ENCODE data around the gene ERFL. TPM values are rescaled to one million over a fixed set of nuclear protein-coding genes. Genes with fewer than 3 reads are reported as not detected.
"Not testable (repeated sequence)": the region's sequence is repeated elsewhere in the genome, so short reads cannot be mapped to it uniquely, and the experiment has no call there.

The ERFL gene
- total and polyA plus RNA-seq, 2 of the 8 experiments (the other 6 are each of a cell fraction or from before 2014, with no cell fraction given): 0.12 TPM; not detected in 1

GRCh38 chr19:41939209-41939608 is 11.0 kb upstream of the ERFL start:
- peaks cover 13 to 56% (median 49%) of the 10 kb centered on the region in 4 experiments for H3K27me3 ChIP-seq (replicated peaks in 1 of 4; ENCODE audit: control insufficient read depth in 3 of 4, extremely low read depth in 1 of 4, insufficient read depth in 3 of 4, low read length in 3 of 4)
- not testable (repeated sequence) for FAIRE-seq; H3K14ac ChIP-seq (ENCODE audit: insufficient read length); H3K79me1 ChIP-seq (ENCODE audit: low read depth, low read length); H2AK5ac ChIP-seq (ENCODE audit: low read depth, low read length); H3K4ac ChIP-seq (replicated peaks; ENCODE audit: insufficient read length, low read depth, low read length); H3K79me2 ChIP-seq (ENCODE audit: control insufficient read depth in 1 of 2, insufficient read depth in 2 of 2, low read length in 2 of 2); H2BK120ac ChIP-seq (replicated peaks; ENCODE audit: low read depth, low read length); H3K56ac ChIP-seq (replicated peaks; ENCODE audit: insufficient read length, low read depth, low read length); H2AFZ ChIP-seq (ENCODE audit: low read length); H2BK15ac ChIP-seq (ENCODE audit: low read length); H2BK20ac ChIP-seq (ENCODE audit: low read length); H3K4me1 ChIP-seq (replicated peaks in 1 of 4; ENCODE audit: control insufficient read depth in 3 of 4, insufficient read depth in 4 of 4, low read length in 3 of 4); H3K36me3 ChIP-seq (ENCODE audit: control insufficient read depth in 2 of 4, insufficient read depth in 4 of 4, low read length in 3 of 4); H4K8ac ChIP-seq (ENCODE audit: extremely low read depth, insufficient read depth, low read length); H3K23me2 ChIP-seq (ENCODE audit: low read depth, low read length); H3K9ac ChIP-seq (replicated peaks in 1 of 4; ENCODE audit: extremely low read depth in 1 of 4, low read depth in 3 of 4, low read length in 3 of 4); H4K20me1 ChIP-seq (replicated peaks in 1 of 2; ENCODE audit: control insufficient read depth in 1 of 2, insufficient read depth in 2 of 2, low read length in 2 of 2); H3K9me3 ChIP-seq (ENCODE audit: insufficient read depth in 2 of 2, low read depth in 1 of 2, low read length in 1 of 2); H4K91ac ChIP-seq (replicated peaks; ENCODE audit: insufficient read length, low read length); H3K4me3 ChIP-seq (ENCODE audit: extremely low read depth in 1 of 4, insufficient read depth in 2 of 4, low read depth in 3 of 4, low read length in 4 of 4); DNase-seq (ENCODE audit: low read depth in 1 of 2, low spot score in 2 of 2); H4K5ac ChIP-seq (ENCODE audit: insufficient read length, low read depth, low read length); H3K23ac ChIP-seq (ENCODE audit: insufficient read length); H2BK5ac ChIP-seq (ENCODE audit: low read depth, low read length); H2BK12ac ChIP-seq (ENCODE audit: low read depth, low read length); H3K27ac ChIP-seq (ENCODE audit: low read depth, low read length); H3K18ac ChIP-seq (ENCODE audit: extremely low read depth, low read length)
- CTCF ChIA-PET (ENCODE audit: partially characterized antibody): interaction anchor here (0.5 to 1.0 kb wide), 5 partner anchors 13 to 587 kb away, joined by 3 to 6 read pairs (median 3); no protein-coding TSS in a partner anchor
- H3K4me2 ChIP-seq (ENCODE audit: insufficient read depth in 1 of 2, low read depth in 2 of 2, low read length in 2 of 2): peak overlapping the region in 1 of 2 experiments; percentile 61; a peak in 1 of 4 replicates
- POLR2A ChIA-PET (ENCODE audit: partially characterized antibody): interaction anchor here (1.0 to 1.5 kb wide), 4 partner anchors 10 to 69 kb away, joined by 3 to 6 read pairs (median 4); no protein-coding TSS in a partner anchor

All from H1 (cell line).